ENCODE results near the gene SLC4A9. TPM values are rescaled to one million over a fixed set of nuclear protein-coding genes. Genes with fewer than 3 reads are reported as not detected.

SLC4A9 gene
- total RNA-seq, 4 donors from 2014 or later: 0.12 TPM; not detected in 3

DNA sequence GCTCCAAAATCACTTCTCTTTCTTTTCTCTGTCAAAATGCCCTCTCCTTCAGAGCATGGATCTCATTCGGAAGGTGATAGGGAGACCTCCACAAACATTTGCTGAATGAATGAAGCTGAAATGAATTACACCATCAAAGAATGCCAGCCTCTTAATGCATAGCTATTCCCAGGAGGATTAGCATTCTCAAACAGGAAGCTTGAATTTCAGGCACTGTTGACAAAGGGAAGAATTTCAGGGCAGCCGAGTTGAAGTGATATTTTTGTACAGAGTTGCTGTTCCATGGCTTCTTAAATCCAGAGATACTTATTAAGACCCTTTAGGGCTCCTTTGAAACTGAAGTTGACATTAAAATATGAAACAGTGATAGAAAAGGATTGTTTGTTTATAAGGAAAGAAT lies 32.4 kb upstream of the SLC4A9 start:
- TF ChIP-seq, protein P1, sequence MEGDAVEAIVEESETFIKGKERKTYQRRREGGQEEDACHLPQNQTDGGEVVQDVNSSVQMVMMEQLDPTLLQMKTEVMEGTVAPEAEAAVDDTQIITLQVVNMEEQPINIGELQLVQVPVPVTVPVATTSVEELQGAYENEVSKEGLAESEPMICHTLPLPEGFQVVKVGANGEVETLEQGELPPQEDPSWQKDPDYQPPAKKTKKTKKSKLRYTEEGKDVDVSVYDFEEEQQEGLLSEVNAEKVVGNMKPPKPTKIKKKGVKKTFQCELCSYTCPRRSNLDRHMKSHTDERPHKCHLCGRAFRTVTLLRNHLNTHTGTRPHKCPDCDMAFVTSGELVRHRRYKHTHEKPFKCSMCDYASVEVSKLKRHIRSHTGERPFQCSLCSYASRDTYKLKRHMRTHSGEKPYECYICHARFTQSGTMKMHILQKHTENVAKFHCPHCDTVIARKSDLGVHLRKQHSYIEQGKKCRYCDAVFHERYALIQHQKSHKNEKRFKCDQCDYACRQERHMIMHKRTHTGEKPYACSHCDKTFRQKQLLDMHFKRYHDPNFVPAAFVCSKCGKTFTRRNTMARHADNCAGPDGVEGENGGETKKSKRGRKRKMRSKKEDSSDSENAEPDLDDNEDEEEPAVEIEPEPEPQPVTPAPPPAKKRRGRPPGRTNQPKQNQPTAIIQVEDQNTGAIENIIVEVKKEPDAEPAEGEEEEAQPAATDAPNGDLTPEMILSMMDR (IDR thresholded peaks at IDR 0.05): no peak
- no peak for TF ChIP-seq POLR2A (IDR thresholded peaks at IDR 0.05)
- H3K4me1 ChIP-seq: peaks cover 6 to 16% of the 10 kb centered on the region in 2 donors
- no peaks in the 10 kb centered on the region for H3K36me3 ChIP-seq
- no peaks in the 10 kb centered on the region for H3K9me3 ChIP-seq
- intact Hi-C loops (cut with DNase I; ENCODE audit: low total_unique reads): no loop called here
- H3K27me3 ChIP-seq: no peaks in the 10 kb centered on the region
- H3K27ac ChIP-seq: no peak overlapping the region
- DNase-seq: no peak
- no peak overlapping the region for H3K4me3 ChIP-seq

DNA sequence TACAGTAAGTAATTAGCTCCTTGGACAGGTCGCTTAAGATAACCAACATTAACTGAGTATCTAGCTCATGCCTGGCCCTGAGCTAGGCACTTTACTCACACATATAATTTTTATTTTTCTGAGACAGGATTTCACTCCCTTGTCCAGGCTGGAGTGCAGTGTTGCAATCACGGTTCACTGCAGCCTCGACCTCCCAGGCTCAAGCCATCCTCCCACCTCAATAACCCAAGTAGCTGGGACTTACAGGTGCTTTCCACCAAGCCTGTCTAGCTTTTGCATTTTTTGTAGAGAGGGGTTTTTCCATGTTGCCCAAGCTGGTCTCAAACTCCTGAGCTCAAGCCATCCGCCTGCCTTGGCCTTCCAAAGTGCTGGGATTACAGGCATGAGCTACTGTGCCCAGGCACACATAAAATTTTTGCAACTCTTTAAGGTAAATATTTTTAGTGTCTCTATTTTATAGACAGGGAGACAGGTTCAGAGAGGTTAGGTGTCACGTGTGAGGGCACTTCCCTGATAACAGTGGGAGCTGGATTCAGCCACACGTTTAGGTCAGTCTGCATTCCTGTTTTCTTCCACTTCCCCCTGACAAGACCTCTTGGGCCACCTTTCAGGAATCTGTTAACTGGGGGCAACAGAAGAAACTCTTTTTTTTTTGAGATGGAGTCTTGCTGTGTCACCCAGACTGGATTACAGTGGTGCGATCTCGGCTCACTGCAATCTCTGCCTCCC lies 31.8 kb upstream of the SLC4A9 start:
- Histone ChIP-seq H3K27ac (peak overlapping the region in 1 of 2 donors; percentile 15), H3K4me1 (peaks cover 4 to 11% of the 10 kb centered on the region in 2 donors), H3K36me3 (no peaks in the 10 kb centered on the region), H3K27me3 (no peaks in the 10 kb centered on the region), H3K9me3 (no peaks in the 10 kb centered on the region), H3K4me3 (no peak overlapping the region)
- DNase-seq: no peak
- TF ChIP-seq POLR2A (IDR thresholded peaks at IDR 0.05): no peak
- TF ChIP-seq, protein P1 (IDR thresholded peaks at IDR 0.05): no peak
- intact Hi-C loops (cut with DNase I; ENCODE audit: low total_unique reads): no loop called here

DNA sequence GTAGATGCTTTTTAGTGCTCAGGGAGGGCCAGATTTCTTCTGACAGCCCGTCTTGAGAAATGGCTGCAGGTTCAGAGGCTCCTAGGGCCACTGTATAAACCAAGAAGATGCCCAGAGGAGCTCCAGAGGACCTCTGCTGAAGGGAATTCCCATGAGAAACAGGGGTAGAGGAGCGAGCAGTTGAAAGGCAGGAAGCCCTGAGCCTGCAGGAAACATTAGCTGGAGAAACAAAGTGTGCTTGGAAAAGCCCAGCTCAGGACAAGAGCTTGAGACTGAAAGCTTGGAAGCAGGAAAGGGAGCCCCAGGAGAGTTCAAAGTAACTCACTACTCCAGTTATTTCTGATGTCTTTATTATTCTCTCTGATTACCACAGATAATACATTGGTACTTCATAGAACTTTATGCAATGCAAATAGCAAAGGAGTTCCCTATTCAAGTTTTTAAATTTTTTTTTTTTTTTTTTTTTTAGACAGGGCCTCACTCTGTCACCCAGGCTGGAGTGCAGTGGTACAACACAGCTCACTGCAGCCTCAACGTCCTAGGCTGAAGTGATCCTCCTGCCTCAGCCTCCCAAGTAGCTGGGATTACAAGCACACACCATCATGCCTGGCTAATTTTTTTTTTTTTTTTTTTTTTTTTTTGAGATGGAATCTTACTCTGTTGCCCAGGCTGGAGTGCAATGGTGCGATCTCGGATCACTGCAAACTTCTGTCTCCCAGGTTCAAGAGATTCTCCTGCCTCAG lies 30.1 kb upstream of the SLC4A9 start:
- peaks cover 0 to 3% of the 10 kb centered on the region in 2 donors for H3K4me1 ChIP-seq
- DNase-seq: no peak
- H3K4me3 ChIP-seq: no peak overlapping the region
- intact Hi-C loops (cut with DNase I; ENCODE audit: low total_unique reads): no loop called here
- no peaks in the 10 kb centered on the region for H3K27me3 ChIP-seq
- TF ChIP-seq, protein P1 (IDR thresholded peaks at IDR 0.05): no peak
- no peak for TF ChIP-seq POLR2A (IDR thresholded peaks at IDR 0.05)
- no peaks in the 10 kb centered on the region for H3K36me3 ChIP-seq
- peak overlapping the region in 1 of 2 donors; percentile 19 for H3K27ac ChIP-seq
- no peaks in the 10 kb centered on the region for H3K9me3 ChIP-seq

DNA sequence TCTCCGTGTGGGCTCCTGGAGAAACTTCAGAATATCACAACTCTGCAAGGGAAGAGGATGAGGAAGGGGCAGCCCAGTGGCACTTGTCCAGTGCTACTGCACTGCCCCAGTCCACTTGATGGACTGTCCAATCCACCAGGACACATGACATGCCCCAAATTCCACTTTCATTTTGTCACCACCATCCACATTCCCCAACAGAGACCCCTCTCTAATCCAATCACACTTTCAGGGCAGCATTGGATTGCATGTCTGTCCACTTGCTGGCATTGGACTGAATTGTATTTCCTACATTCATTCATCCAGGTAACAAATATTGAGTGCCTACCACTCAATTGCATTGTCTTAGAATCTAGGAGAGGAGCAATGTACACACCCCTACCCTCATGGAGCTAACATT lies 28.4 kb upstream of the SLC4A9 start:
- intact Hi-C loops (cut with DNase I; ENCODE audit: low total_unique reads): no loop called here
- Histone ChIP-seq H3K4me1 (peaks cover 0 to 3% of the 10 kb centered on the region in 2 donors), H3K4me3 (no peak overlapping the region), H3K27me3 (no peaks in the 10 kb centered on the region), H3K36me3 (no peaks in the 10 kb centered on the region), H3K27ac (no peak overlapping the region), H3K9me3 (no peaks in the 10 kb centered on the region)
- TF ChIP-seq, protein P1 (IDR thresholded peaks at IDR 0.05): no peak
- no peak for TF ChIP-seq POLR2A (IDR thresholded peaks at IDR 0.05)
- DNase-seq: no peak

DNA sequence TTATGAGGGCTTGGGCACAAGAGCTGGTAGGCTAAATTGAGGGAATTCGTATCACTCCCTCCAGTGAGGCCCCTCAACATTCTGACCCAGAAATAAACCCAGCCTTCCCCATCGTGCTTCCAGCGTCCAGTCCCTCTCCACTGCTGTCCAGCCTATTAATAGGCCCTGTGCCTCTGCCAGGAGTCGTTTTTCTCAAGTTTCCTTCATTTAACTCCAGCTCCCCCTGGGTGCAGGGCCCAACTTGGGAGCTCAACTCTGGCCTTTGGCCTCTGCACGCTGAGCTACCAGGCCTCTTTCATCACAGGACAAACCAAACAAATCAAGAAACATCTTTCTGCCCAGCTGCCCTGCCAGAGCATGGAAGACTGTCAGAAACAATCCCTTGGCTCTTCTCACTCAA lies 23.6 kb upstream of the SLC4A9 start:
- Histone ChIP-seq H3K4me3 (no peak overlapping the region), H3K9me3 (no peaks in the 10 kb centered on the region), H3K27me3 (no peaks in the 10 kb centered on the region), H3K36me3 (no peaks in the 10 kb centered on the region), H3K4me1 (peaks cover 0 to 3% of the 10 kb centered on the region in 2 donors), H3K27ac (peak overlapping the region; percentile 76 to 84)
- DNase-seq: peak; percentile 84 to 85
- TF ChIP-seq, protein P1 (IDR thresholded peaks at IDR 0.05): peak in 1 of 4 experiments; percentile 10
- TF ChIP-seq POLR2A (IDR thresholded peaks at IDR 0.05): no peak
- intact Hi-C loops (cut with DNase I; ENCODE audit: low total_unique reads): no loop called here
